ENCODE measurements around the gene COMTD1. TPM values are rescaled to one million over a fixed set of nuclear protein-coding genes. Genes with fewer than 3 reads are reported as not detected.

The COMTD1 gene
- 27.2 and 31.7 TPM in 2 replicates for total RNA-seq (2014; rRNA removed; shearing (Covaris generic))
- polyA plus RNA-seq (2014; cell fraction: nucleus; rRNA removed) = 385 and 421 TPM in 2 replicates

DNA sequence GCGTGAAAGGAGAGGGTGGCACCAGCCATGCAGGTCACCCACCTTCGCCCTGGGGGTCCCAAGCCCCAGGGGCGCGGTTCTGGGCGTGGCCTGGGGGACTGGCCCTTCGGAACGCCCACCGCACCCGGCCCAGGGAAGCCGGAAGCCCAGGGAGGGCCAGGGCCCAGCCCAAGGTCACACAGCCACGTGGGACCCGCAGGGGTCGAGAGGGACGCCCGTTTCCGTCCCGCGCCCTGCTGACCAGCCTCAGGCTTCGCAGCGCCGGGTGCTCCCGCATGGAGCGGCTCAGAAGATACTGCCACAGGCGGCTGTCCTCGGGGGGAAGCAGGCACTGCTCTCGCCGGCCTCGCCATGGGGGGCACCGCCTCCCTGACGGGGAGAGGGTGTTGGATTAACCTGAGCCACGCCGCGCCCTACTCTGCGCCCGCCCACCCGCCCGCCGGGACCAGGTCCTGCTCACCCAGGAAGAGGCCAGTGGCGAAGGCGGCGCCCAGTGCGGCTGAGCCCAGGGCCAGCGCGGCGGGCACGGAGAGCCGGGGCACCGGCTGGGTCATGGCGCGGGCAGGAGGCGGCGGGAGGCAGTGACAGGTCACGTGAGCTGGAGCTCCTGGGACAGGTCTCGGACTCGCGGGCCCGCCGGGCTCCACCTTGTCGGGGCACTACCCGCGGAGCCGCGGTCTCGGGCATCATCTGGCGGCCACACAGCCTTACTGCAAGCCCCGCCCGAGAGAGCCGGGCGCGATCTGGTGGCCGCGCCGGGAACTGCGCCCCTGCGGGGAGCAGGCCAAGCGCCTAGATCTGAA is at the start of gene COMTD1:
Gene COMTD1, minus strand, starts transcription at position 583 of the 803 bp plus-strand sequence. Its CDS starts 29 bp downstream, at position 554.
- DNase-seq (ENCODE audit: extremely low read depth, low read depth) = peak; percentile 89

DNA sequence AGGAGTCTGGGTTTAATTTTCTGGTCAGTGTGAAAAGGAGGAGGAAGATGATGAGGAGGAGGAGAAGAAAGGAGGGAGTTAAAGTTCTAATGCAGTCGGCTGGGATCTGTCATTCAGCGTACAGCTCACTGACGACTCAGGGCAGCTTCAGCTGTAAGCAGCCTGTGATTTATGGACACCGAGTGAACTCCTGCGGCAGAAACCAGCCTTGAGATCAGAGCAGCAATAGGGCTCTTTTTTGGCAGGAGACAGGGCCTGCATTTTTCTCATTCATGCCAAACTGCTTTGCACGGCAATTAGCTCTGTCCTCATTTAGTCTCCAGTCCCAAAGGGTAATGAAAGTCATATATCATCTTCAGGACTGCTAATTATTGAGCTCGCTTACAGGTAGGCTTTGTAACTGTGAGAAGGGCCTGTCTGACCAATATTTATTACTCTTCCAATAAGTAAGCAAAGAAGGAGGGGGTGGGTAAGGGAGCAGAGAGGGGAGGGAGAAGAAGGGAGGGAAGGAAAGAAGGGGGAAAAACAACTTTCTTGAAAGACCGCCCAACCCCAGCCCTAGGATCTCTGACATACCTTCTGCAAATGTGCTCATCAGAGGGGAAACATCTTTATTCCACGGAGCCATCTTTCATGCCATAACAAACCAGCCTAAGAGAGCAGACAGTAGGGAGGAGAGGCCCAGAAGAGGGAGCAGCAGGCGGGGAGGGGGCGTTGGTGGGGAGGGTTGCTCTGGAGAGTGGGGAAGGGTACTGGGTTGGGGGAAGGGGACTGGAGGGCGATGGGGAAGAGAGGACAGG is 48.1 kb upstream of the COMTD1 start:
- DNase-seq (ENCODE audit: extremely low read depth, low read depth) = no peak

DNA sequence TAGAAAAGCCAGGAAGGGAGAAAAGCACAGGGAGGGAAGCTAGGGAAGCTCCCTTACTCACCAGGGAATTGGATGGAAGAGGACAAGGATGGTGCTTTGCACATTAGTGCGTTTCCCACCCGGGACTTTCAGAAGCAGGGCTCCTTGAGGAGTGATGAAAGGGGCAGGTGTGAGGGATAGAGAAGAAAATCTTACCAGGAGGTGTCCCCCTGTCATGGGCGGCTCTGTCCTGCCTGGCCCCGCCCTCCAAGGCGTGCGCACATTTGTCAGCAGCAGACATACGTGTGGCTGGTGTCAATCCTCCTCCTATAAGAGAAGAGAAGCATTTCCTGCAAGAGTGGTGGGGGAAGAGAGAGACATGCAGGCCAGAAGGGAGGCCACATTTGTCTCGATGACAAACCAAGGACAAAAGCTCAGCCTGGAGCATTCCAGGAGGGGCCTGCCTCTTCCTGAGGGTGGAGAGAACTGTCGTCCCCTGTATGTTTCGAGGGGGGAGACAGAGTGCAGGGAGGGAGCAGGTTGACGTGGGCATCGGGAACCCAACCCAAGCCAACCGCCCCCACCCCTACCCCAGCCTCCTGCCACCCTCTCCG is 47.4 kb upstream of the COMTD1 start:
- no peak for DNase-seq (ENCODE audit: extremely low read depth, low read depth)

GRCh38 chr10:75281974-75282373 is 46.2 kb upstream of the COMTD1 start:
- DNase-seq (ENCODE audit: extremely low read depth, low read depth) = no peak

DNA sequence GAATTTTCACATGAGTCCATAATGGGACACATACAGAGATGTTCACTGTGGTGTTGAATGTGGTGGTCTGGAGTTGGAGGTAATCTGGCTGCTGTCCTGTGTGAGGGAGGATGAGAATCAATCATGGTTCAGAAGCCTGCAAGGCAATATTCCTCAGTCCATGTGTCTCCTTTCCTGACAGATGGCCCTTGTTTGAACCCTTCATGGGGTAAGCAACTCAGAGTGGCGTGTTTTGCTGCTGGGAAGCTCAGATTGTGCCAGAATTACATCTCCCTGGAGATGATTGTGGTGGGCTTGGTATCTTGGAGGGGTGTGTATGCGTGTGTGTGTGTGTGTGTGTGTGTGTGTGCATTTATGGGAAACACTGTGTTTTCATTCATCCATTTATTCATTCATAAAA is 44.5 kb upstream of the COMTD1 start:
- DNase-seq (ENCODE audit: extremely low read depth, low read depth) = no peak

DNA sequence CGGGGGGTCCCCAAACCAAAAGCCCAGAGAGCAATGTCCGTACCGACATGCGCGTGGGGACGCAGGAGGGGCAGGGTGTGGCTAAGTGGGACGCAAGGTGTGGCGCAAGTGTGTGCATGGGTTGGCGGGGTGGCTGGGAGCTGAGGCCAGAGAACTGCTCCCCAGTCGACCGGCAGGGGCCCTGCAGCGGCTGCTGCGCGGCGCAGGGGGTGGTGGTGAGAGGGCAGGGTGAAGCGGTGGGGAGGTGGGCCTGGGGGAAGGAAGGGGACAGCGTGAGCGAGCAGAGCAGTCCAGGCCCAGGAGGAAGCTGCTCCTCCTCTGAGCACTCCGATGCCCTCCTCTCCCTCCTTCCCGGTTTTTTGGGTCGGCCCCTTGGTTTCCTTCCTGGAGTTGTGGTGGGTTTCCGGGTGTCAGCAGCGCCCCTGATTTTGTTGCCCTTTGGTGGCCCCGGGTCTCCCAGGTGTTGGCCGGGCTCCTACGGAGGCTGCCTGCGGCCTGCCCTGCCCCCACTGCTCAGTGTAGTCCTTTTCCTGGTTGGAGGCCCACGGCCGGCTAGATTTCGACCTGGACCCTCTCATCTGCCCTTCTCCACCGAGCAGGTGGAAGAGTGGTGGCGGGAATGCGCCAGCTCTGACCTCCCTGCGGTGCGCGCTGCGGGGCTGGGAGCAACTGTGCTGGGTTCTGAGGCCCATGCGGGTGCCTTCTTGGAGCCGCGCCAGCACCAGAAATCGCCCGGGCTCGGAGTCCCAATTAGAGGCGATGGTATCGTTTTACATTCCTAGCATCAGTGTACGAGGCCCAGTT is 40.5 kb upstream of the COMTD1 start:
- no peak for DNase-seq (ENCODE audit: extremely low read depth, low read depth)

GRCh38 chr10:75272896-75273295 is 37.1 kb upstream of the COMTD1 start:
- no peak for DNase-seq (ENCODE audit: extremely low read depth, low read depth)

- no peak for DNase-seq (ENCODE audit: extremely low read depth, low read depth)
Observed at GRCh38 chr10:75272094-75272493, 36.3 kb upstream of the COMTD1 start.

GRCh38 chr10:75269605-75270004 is 33.8 kb upstream of the COMTD1 start:
- DNase-seq (ENCODE audit: extremely low read depth, low read depth) = no peak

DNA sequence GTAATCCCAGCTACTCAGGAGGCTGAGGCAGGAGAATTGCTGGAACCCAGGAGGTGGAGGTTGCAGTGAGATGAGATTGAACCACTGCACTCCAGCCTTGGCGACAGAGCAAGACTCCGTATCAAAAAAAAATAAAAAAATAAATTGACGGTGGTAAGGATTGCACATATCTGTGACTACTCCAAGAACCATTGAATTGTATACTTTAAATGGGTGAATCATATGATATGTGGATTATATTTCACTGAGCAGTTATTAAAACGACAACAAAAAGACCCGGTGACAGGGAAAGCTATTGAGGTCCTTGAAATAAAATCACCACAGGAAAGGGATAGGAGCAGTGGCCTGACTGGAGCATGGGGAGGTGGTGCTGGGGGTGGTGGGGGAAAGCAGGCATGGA is 31.2 kb upstream of the COMTD1 start:
- no peak for DNase-seq (ENCODE audit: extremely low read depth, low read depth)

GRCh38 chr10:75265856-75266255 is 30.1 kb upstream of the COMTD1 start:
- DNase-seq (ENCODE audit: extremely low read depth, low read depth) = no peak

GRCh38 chr10:75263806-75264205 is 28.0 kb upstream of the COMTD1 start:
- DNase-seq (ENCODE audit: extremely low read depth, low read depth) = no peak

GRCh38 chr10:75261813-75262705 is 26.3 kb upstream of the COMTD1 start:
- no peak for DNase-seq (ENCODE audit: extremely low read depth, low read depth)

DNA sequence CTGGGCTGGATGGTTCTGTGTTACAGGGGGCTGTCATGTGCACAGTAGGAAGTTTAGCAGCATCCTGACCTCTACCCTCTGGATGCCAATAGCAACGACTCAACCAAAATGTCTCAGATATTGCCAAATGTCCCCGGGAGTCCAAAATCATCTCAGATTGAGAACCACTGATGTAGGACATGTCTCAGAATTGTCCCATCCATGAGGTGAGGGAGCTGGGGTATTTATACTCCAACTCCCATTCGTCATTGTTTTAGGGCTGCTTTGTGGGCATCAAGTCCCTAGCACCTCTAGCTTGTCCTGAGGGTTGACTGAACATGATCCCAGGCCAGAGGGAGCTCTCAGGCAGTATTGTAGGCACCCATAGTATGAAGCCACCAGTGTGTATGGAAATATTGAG is 25.2 kb upstream of the COMTD1 start:
- no peak for DNase-seq (ENCODE audit: extremely low read depth, low read depth)

- no peak for DNase-seq (ENCODE audit: extremely low read depth, low read depth)
Observed at GRCh38 chr10:75254739-75255138, 19.0 kb upstream of the COMTD1 start.

DNA sequence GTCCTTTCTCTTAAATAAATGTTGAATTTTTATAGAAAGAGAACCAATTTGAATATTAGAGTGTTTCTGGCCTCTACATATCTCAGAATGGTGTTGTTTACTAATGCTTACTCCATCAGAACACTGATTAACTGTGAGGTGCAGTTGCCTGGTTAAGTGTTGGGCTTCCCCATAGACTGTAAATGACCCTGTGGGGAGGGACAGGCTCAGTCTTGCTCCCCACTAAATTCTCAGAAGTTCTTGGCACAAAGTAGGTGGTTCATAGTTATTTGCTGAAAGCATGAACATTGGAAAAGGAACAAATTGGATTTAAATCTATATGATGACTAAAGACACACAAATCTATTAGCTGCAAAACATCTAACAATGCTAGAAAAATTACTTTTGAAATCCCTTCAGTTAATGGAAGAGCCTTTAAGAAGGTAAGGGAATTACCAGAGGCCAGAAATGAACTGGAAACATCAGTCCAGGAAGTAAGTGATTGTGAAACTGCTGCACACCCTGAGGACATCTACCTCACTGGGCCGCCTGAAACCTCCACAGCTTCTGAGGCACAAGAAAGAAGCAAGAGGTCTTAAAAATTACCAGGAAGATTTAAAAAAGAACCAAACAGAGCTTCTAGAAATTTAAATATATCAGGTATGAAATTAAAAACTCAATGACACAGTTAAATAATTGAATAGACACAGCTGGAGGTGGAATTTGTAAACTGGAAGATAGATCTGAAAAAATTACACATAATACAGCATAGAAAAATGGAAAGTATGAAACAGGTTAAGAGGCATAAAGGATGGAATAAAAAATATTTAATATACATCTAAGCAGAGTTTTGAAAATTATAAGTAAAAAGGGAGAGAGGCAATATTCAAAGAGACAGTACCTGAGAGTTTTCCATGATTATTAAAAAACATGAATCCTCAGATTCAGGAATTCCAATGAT is 17.8 kb upstream of the COMTD1 start:
- DNase-seq (ENCODE audit: extremely low read depth, low read depth) = no peak

- no peak for DNase-seq (ENCODE audit: extremely low read depth, low read depth)
Observed at GRCh38 chr10:75250934-75251333, 15.2 kb upstream of the COMTD1 start.

DNA sequence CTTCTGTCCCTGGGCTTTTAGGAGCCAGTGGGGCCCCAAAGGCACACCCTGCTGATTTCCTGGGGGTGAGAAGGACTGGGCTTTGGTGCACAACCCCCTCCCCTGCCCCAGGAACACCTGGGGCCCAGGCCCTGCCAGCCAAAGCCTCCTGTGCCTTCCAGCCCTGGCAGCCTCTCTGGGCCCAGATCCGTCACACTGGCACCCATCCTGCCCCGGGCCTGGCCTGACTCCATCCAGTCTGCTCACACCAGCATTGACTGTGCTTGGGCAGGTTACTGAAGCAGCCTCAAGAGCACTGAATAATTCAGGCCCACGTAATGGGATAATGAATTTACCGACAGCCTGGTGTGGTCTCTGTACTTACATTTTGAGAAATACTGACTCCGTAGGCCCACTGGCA is 12.0 kb upstream of the COMTD1 start:
- DNase-seq (ENCODE audit: extremely low read depth, low read depth) = no peak
